HL-60 (cell line): ENCODE data around the gene TPD52L1.

Experiments
- DNase-seq, 2 experiments: peaks; one replicate each; pipeline ENCODE4 v3.0.0-alpha.2; 2010 to 2020; ENCODE audit warnings: low read depth in 1 of 2, low spot score in 1 of 2
- H3K27ac ChIP-seq: fragments of 250-450 bp; sonication (Bioruptor Pico); replicated peaks from 2 replicates; pipeline ENCODE4 v1.5.1; 2020; ENCODE audit warnings: mild to moderate bottlenecking, moderate library complexity
- H3K27me3 ChIP-seq: fragments of 250-450 bp; sonication (Bioruptor Pico); 2 replicates; pipeline ENCODE4 v1.5.1; 2021; ENCODE audit warnings: mild to moderate bottlenecking, moderate library complexity; ENCODE audit not compliant: insufficient read depth, poor library complexity, severe bottlenecking
- H3K4me3 ChIP-seq: replicated peaks from 2 replicates; pipeline ENCODE4 v1.5.1; 2011; ENCODE audit warnings: mild to moderate bottlenecking, control low read depth, low read length; ENCODE audit not compliant: insufficient read depth
- CTCF ChIP-seq: IDR thresholded peaks from one replicate; pipeline ENCODE4 v1.5.1; 2011; ENCODE audit warnings: low read length, control low read depth, inconsistent platforms; ENCODE audit not compliant: insufficient read depth
- GABPA ChIP-seq: IDR thresholded peaks from 2 replicates; pipeline ENCODE4 v1.6.1; 2012; ENCODE audit warnings: low read depth
- POLR2AphosphoS5 ChIP-seq: IDR thresholded peaks from 2 replicates; pipeline ENCODE4 v1.6.1; 2012; ENCODE audit warnings: low read depth
- REST ChIP-seq: IDR thresholded peaks from 2 replicates; pipeline ENCODE4 v1.6.1; 2012; ENCODE audit warnings: low read depth; ENCODE audit not compliant: insufficient replicate concordance
- SPI1 ChIP-seq: IDR thresholded peaks from 2 replicates; pipeline ENCODE4 v1.6.1; 2012; ENCODE audit warnings: low read depth, mild to moderate bottlenecking, borderline replicate concordance

The TPD52L1 gene

GRCh38 chr6:125219361-125219895, 65.9 kb downstream of the TPD52L1 start:
- Histone ChIP-seq H3K4me3 (no peak overlapping the region), H3K27me3 (peaks cover 2% of the 10 kb centered on the region), H3K27ac (no peak overlapping the region)
- no peak for DNase-seq
- TF ChIP-seq SPI1: no peak
- TF ChIP-seq CTCF: no peak
- TF ChIP-seq REST: no peak
- no peak for TF ChIP-seq GABPA

- no peak overlapping the region for H3K27ac ChIP-seq
- DNase-seq: no peak
- no peak for TF ChIP-seq CTCF
- TF ChIP-seq SPI1: no peak
- no peak for TF ChIP-seq GABPA
- TF ChIP-seq REST: no peak
- no peak for TF ChIP-seq POLR2AphosphoS5
- H3K27me3 ChIP-seq: peaks cover 2% of the 10 kb centered on the region
- no peak overlapping the region for H3K4me3 ChIP-seq
Measured at GRCh38 chr6:125220712-125221111, 67.1 kb downstream of the TPD52L1 start.

GRCh38 chr6:125222531-125223455, 69.2 kb downstream of the TPD52L1 start:
- no peak overlapping the region for H3K27ac ChIP-seq
- TF ChIP-seq CTCF (no peak), SPI1 (no peak), REST (no peak), POLR2AphosphoS5 (no peak), GABPA (no peak)
- DNase-seq: no peak

More at GRCh38 chr6:125222531-125223455, 69.2 kb downstream of the TPD52L1 start:
- H3K4me3 ChIP-seq: no peak overlapping the region
- H3K27me3 ChIP-seq: peaks cover 2% of the 10 kb centered on the region
